Right cardiac atrium (tissue), 5 donors: ENCODE data around the gene FAM163B. TPM values are rescaled to one million over a fixed set of nuclear protein-coding genes. Genes with fewer than 3 reads are reported as not detected.

Experiments
- ATAC-seq, 2 donors: fragments of 200-7000 bp; cut with Tn5 transposase; one replicate each; pipeline versions ENCODE4 v1.8.0 to v1.9.1; 2020; ENCODE audit warnings: moderate library complexity in 2 of 2, mild to moderate bottlenecking in 1 of 2
- DNase-seq, 3 donors: peaks; one replicate each; pipeline ENCODE4 v3.0.0-alpha.2; 2020
- H3K27ac ChIP-seq: one replicate; pipeline ENCODE4 v1.5.1; 2013; ENCODE audit warnings: mild to moderate bottlenecking, low read length, control low read depth, moderate library complexity
- H3K27me3 ChIP-seq: one replicate; pipeline ENCODE4 v1.6.1; 2013; ENCODE audit not compliant: control insufficient read depth, insufficient read depth
- H3K4me1 ChIP-seq: one replicate; pipeline ENCODE4 v1.6.1; 2013; ENCODE audit warnings: low read length; ENCODE audit not compliant: control insufficient read depth, insufficient read depth
- H3K4me3 ChIP-seq: one replicate; pipeline ENCODE4 v1.5.1; 2013; ENCODE audit warnings: low read length, control low read depth
- H3K9me3 ChIP-seq: one replicate; pipeline ENCODE4 v1.6.1; 2013; ENCODE audit warnings: low read length; ENCODE audit not compliant: control insufficient read depth
- WGBS: extraction: QIAGEN DNeasy Blood & Tissue Kit; methylation state at CpG from one replicate; pipeline ENCODE4 v1.1.7; 2013; 5-methylcytosine and 5-hydroxymethylcytosine counted together
- intact Hi-C, 4 donors: fragments of 100-400 bp; cut with DNase I; formaldehyde crosslinking; loops; one replicate each; pipeline versions ENCODE4 v1.11.0 to v1.14.0; 2022 to 2023
- polyA plus RNA-seq: library from polyadenylated mRNA; stranded (reverse); fragments of 200-250 nt; gene quantifications from one replicate; pipeline ENCODE4 v1.2.3, GENCODE V29; 2013
- total RNA-seq, 4 donors: library from RNA; stranded (reverse); fragmentation: NEBNext Ultra II Directional; extraction: Animal tissue kit (Norgen Biotek cat#: 25700); gene quantifications; one replicate each; pipeline ENCODE4 v1.2.1, GENCODE V29; 2021
- donor health status: healthy with polysubstance abuse.
- donor health status: DM: no; HTN: yes; CAD: no.
- donor health status: DM: no; HTN: no; CAD: no.
- donor health status: DM: no; HTN: yes; CAD: no; lungs with severe emphysema.
- donor health status: DM: yes; HTN: yes; CAD: no.

Gene FAM163B
- total and polyA plus RNA-seq, 5 donors = 1.2 to 5.4 (median 1.6) TPM

- Histone ChIP-seq H3K4me1 (peaks cover 5% of the 10 kb centered on the region), H3K9me3 (no peaks in the 10 kb centered on the region), H3K27ac (peak overlapping the region; percentile 6), H3K27me3 (no peaks in the 10 kb centered on the region), H3K4me3 (no peak overlapping the region)
- no peak for DNase-seq
- intact Hi-C loops = loop anchor here in 1 of 4 donors (5.0 kb wide), 1 partner anchor 42 kb away; no protein-coding TSS in a partner anchor
- 60% methylated on average over 22 of the region's 22 CpGs for WGBS
- ATAC-seq = peak in 1 of 2 donors; percentile 43
Observed at GRCh38 chr9:133539991-133540697, 69.0 kb downstream of the FAM163B start.

DNA sequence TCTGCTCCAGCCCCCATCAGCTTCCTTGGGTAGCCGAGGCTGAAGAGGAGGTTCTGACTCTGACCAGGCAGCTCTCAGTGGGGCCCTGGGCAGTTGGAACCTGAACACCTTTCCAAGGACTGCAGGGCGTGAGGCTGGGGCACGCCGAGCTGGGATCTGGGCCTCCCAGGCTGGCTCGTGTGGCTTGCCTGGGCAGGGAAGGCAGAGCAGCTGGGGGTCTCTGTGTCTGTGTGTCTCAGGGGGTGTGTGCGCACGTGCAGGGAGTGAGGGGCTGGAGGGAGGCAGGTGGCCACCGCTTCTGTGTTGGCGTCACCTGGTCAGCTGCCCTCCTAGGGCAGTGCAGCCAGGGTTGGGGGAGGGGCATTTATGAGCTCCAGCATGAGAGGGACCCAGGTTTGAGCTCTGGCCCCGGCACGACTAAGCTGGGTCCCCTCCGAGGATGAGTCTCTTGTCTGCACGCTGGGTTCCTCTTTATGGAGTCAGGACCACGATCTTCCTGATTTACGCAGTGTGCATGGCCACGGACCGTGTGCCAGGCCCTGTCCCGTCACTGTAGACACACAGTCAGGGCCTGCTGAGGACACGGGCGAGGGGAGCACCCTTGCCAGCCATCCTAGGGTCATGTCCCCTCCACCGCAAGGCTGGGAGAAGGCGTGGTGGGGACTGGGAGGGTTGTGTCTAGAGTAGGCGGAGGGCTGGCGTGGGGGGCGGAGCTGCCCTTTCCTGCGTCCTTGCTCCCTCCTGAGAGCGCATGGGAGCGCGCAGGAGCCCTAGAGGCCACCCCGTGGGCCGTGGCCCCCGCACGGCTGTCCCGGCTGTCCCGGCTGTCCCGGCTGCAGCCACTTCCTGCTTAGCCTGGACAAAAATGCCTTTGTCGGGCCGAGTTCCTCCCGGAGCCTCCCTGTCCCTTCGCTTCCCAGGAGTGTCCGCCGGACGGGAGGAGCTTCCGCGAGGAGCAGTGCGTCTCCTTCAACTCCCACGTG is 70.0 kb downstream of the FAM163B start:
- no peak overlapping the region for H3K4me3 ChIP-seq
- H3K4me1 ChIP-seq = peaks cover 2% of the 10 kb centered on the region
- intact Hi-C loops = loop anchor here in 1 of 4 donors (5.0 kb wide), 1 partner anchor 43 kb away; no protein-coding TSS in a partner anchor
- ATAC-seq = peak; percentile 59 to 73
- peak overlapping the region; percentile 34 for H3K27ac ChIP-seq
- no peaks in the 10 kb centered on the region for H3K27me3 ChIP-seq
- peak; percentile 80 to 91 (median 89) for DNase-seq
- WGBS = 45% methylated on average over 47 of the region's 47 CpGs
- H3K9me3 ChIP-seq = no peaks in the 10 kb centered on the region

DNA sequence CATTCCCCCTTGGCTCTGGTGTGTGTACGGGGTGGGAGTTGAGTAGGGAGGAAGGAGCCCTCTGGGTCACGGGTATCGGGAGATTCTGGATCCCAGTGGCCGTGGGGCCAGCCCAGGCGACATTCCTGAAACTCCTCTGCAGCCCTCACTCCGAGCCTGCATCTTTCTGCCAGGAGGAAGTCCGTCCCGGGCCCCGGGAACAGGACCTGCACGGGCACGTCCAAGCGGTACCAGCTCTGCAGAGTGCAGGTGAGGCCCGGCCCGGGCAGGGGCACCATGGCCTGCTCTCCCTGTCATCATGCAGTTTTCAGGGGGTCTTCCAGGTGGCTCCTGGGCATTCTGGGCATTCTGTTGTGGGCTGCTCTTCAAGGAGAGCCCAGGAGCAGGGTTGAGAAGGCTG is 71.0 kb downstream of the FAM163B start:
- intact Hi-C loops = loop anchor here in 1 of 4 donors (5.0 kb wide), 1 partner anchor 44 kb away; no protein-coding TSS in a partner anchor
- no peaks in the 10 kb centered on the region for H3K27me3 ChIP-seq
- DNase-seq (no peak), ATAC-seq (no peak)
- H3K27ac ChIP-seq = no peak overlapping the region
- peaks cover 2% of the 10 kb centered on the region for H3K4me1 ChIP-seq
- WGBS = 74% methylated on average over 14 of the region's 14 CpGs
- no peaks in the 10 kb centered on the region for H3K9me3 ChIP-seq
- H3K4me3 ChIP-seq = no peak overlapping the region

DNA sequence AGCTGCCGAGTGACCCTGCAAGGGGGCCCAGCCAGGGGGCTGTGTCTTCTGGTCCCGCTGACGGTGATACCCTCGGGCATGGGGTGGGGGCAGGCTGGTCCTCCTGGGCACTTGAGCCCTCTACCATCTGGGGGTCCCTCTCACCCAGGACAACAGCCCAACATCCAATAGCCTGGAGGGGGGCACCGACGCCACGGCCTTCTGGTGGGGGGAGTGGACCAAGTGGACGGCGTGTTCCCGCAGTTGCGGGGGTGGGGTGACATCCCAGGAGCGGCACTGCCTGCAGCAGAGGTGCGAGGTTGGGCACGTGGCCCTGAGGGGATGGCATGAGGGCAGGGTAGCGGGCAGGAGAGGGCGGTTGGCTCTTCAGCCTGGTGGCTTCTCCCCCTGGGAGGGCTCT is 71.9 kb downstream of the FAM163B start:
- ATAC-seq (no peak), DNase-seq (peak in 2 of 3 donors; percentile 69 to 79)
- no peaks in the 10 kb centered on the region for H3K27me3 ChIP-seq
- H3K9me3 ChIP-seq = no peaks in the 10 kb centered on the region
- H3K4me1 ChIP-seq = peaks cover 2% of the 10 kb centered on the region
- 78% methylated on average over 16 of the region's 16 CpGs for WGBS
- no peak overlapping the region for H3K27ac ChIP-seq
- no peak overlapping the region for H3K4me3 ChIP-seq
- intact Hi-C loops = loop anchor here in 1 of 4 donors (5.0 kb wide), 1 partner anchor 45 kb away; no protein-coding TSS in a partner anchor

GRCh38 chr9:133536536-133536935 is 72.7 kb downstream of the FAM163B start:
- intact Hi-C loops = loop anchor here in 1 of 4 donors (5.0 kb wide), 1 partner anchor 46 kb away; no protein-coding TSS in a partner anchor
- no peaks in the 10 kb centered on the region for H3K27me3 ChIP-seq
- no peak for DNase-seq
- H3K27ac ChIP-seq = no peak overlapping the region
- H3K9me3 ChIP-seq = no peaks in the 10 kb centered on the region
- peak overlapping the region; percentile 40 for H3K4me3 ChIP-seq
- no peak for ATAC-seq
- peaks cover 2% of the 10 kb centered on the region for H3K4me1 ChIP-seq
- WGBS = 81% methylated on average over 9 of the region's 9 CpGs

- Histone ChIP-seq H3K4me3 (peak overlapping the region; percentile 40), H3K9me3 (no peaks in the 10 kb centered on the region), H3K27me3 (no peaks in the 10 kb centered on the region), H3K4me1 (peaks cover 2% of the 10 kb centered on the region), H3K27ac (no peak overlapping the region)
- intact Hi-C loops = loop anchor here in 1 of 4 donors (5.0 kb wide), 1 partner anchor 46 kb away; no protein-coding TSS in a partner anchor
- WGBS = 74% methylated on average over 11 of the region's 11 CpGs
- DNase-seq = peak in 1 of 3 donors; percentile 72
- no peak for ATAC-seq
Observed at GRCh38 chr9:133536080-133536479, 73.1 kb downstream of the FAM163B start.

GRCh38 chr9:133535306-133535877 is 73.8 kb downstream of the FAM163B start:
- Histone ChIP-seq H3K4me1 (peaks cover 2% of the 10 kb centered on the region), H3K4me3 (peak overlapping the region; percentile 40), H3K9me3 (no peaks in the 10 kb centered on the region), H3K27ac (no peak overlapping the region), H3K27me3 (no peaks in the 10 kb centered on the region)
- ATAC-seq = no peak
- DNase-seq = no peak
- intact Hi-C loops = loop anchor here in 1 of 4 donors (5.0 kb wide), 1 partner anchor 47 kb away; no protein-coding TSS in a partner anchor
- 47% methylated on average over 13 of the region's 13 CpGs for WGBS

DNA sequence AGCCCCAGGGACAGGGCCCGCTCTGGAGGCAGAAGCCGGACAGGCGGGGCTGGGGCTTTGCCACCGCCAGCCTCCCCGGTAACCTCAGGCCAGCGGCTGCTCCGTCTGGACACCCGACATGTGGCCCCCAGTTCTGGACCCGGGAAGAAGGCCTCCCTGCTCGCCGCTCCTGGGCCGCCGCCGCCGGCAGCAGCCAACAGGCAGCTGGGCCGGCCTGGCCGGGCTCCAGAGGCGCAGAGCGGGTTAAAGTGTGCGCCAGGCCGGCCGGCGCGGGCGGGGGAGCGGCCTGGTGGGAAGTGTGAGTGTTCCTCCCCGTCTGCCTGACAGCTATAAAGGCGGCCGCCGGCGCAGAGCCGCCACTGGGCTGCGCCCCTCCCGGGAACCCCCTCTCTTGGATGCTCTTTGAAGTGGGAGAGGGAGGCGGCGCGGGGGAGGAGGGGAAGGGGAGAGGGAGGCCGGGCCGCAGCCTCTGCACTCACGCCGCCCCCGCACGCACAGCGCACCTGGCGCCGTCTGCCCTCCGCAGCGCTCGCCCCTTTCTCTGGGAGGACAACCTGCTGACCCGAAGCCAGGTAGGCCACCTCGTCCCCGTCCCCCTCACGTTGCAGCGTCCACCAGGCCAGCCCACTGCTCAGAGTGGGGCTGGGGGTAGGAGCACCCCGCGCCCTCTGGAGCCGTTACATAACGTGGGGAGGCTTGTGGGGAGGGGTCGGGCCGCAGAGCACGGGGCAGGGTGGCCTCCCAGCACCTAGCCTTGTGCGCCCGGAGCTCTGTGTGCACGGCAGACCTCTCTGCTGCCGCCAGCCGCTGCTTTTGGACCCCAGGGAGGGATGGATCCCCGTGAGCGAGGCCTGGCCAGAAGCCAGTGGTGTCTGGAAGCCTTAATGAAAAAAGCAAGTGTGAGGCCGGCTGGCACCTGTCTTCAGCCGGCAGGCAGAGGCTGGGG is 74.6 kb downstream of the FAM163B start, which contains the start of gene ADAMTSL2:
ADAMTSL2 (plus strand) TSS at position 359 of the 946 bp plus-strand sequence. CDS start 2,009 bp downstream, outside the sequence.
- peak; percentile 77 to 79 for ATAC-seq
- H3K27ac ChIP-seq = peak within 1 kb of the TSS; percentile 49
- H3K9me3 ChIP-seq = no peaks in the 10 kb centered on the region
- DNase-seq = peak; percentile 87 to 96 (median 95)
- H3K27me3 ChIP-seq = no peaks in the 10 kb centered on the region
- 2% methylated on average over 67 of the region's 70 CpGs for WGBS
- intact Hi-C loops = loop anchor here in 2 of 4 donors (5.0 kb wide), 2 partner anchors 48 to 193 kb away; no protein-coding TSS in a partner anchor
- H3K4me3 ChIP-seq = peak within 1 kb of the TSS; percentile 40
- peaks cover 2% of the 10 kb centered on the region for H3K4me1 ChIP-seq

GRCh38 chr9:133533857-133534256 is 75.3 kb downstream of the FAM163B start:
- Histone ChIP-seq H3K9me3 (no peaks in the 10 kb centered on the region), H3K4me1 (peaks cover 2% of the 10 kb centered on the region), H3K27ac (peak overlapping the region; percentile 49), H3K27me3 (no peaks in the 10 kb centered on the region), H3K4me3 (peak overlapping the region; percentile 40)
- DNase-seq (peak; percentile 58 to 85 (median 81)), ATAC-seq (peak; percentile 22 to 26)
- intact Hi-C loops = loop anchor here in 3 of 4 donors (2.0 to 5.0 kb wide), 3 partner anchors 183 to 193 kb away; no protein-coding TSS in a partner anchor
- WGBS = 43% methylated on average over 9 of the region's 9 CpGs
